Measurements from ENCODE around the gene NEK4. TPM values are rescaled to one million over a fixed set of nuclear protein-coding genes. Genes with fewer than 3 reads are reported as not detected.

NEK4 gene
- total RNA-seq, 1 donor = 28.2 TPM

DNA sequence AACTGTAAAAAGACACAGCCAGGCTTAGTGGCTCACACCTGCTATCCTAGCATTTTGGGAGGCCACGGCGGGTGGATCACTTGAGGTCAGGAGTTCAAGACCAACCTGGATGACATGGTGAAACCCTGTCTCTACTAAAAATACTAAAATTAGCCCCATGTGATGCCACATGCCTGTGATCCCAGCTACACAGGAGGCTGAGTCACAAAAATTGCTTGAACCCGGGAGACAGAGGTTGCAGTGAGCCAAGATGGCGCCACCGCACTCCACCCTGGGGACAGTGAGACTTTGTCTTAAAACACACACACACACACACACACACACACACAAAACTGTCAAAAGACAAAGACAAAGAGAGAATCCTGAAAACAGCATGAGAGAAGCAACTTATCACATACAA lies 46.8 kb downstream of the NEK4 start:
- no peak overlapping the region for H3K4me3 ChIP-seq (ENCODE audit: low read depth, low read length)
- DNase-seq (ENCODE audit: low read depth) = no peak
- TF ChIP-seq, protein P1, sequence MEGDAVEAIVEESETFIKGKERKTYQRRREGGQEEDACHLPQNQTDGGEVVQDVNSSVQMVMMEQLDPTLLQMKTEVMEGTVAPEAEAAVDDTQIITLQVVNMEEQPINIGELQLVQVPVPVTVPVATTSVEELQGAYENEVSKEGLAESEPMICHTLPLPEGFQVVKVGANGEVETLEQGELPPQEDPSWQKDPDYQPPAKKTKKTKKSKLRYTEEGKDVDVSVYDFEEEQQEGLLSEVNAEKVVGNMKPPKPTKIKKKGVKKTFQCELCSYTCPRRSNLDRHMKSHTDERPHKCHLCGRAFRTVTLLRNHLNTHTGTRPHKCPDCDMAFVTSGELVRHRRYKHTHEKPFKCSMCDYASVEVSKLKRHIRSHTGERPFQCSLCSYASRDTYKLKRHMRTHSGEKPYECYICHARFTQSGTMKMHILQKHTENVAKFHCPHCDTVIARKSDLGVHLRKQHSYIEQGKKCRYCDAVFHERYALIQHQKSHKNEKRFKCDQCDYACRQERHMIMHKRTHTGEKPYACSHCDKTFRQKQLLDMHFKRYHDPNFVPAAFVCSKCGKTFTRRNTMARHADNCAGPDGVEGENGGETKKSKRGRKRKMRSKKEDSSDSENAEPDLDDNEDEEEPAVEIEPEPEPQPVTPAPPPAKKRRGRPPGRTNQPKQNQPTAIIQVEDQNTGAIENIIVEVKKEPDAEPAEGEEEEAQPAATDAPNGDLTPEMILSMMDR (IDR thresholded peaks at IDR 0.05; ENCODE audit: insufficient read depth, low read length) = no peak

DNA sequence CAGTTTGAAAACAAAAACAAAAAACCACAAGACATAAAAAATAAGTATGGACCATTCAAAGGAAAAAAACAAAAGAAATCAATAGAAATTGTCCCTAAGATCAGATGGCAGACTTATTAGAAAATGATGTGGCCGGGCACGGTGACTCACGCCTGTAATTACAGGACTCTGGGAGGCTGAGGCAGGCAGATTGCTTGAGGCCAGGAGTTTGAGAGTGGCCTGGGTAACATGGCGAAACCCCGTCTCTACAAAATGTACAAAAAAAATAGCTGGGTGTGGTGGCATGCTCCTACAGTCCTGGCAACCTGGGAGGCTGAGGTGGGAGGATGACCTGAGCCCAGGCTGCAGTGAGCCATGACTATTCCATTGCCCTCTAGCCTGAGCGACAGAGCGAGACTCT lies 48.2 kb downstream of the NEK4 start:
- no peak overlapping the region for H3K4me3 ChIP-seq (ENCODE audit: low read depth, low read length)
- DNase-seq (ENCODE audit: low read depth) = no peak
- TF ChIP-seq, protein P1 (IDR thresholded peaks at IDR 0.05; ENCODE audit: insufficient read depth, low read length) = no peak

DNA sequence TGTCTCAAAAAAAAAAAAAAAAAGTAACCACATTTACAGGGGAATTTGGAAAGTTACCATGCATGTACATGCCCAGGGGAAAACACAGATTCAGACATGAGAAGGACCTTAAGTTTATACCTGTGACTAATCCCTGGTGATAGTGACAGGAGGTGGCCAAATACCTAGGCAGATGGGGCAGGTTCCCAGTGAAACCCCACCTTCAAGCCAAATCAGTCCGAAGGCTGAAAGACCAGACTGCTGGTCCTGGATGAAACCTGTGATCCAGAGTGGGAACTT lies 49.1 kb downstream of the NEK4 start:
- TF ChIP-seq, protein P1 (IDR thresholded peaks at IDR 0.05; ENCODE audit: insufficient read depth, low read length) = no peak
- no peak overlapping the region for H3K4me3 ChIP-seq (ENCODE audit: low read depth, low read length)
- DNase-seq (ENCODE audit: low read depth) = no peak

DNA sequence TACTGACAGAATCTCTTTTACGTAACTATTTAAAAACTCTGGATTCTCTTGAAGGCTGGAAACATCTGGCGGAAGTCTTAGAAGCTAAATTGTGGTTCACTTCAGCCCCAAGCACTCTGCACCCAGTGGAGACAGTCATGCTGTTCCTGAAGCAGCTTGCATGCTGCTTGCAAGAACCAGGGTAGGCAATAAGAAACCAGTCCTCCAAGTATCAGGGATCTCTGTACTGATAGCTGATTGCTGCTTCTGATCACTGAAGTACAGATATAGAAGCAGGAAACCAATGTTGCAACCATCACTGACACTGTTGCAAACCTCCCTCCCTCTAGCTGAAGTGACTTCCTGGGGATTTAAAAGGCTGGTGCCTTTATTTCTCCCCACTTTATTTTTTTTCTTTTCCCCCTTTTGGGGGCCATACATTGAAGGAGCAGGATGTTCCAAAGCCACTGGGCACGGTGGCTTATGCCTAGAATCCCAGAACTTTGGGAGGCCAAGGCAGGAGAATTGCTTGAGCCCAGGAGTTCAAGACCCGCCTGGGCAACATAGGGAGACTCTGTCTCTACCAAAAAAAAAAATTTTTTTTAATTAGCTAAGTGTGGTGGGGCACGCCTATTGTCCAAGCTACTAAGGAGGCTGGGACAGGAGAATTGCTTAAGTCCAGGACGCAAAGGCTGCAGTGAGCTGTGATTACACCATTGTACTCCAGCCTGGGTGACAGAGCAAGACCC lies 49.6 kb downstream of the NEK4 start:
- DNase-seq (ENCODE audit: low read depth) = no peak
- H3K4me3 ChIP-seq (ENCODE audit: low read depth, low read length) = no peak overlapping the region
- TF ChIP-seq, protein P1 (IDR thresholded peaks at IDR 0.05; ENCODE audit: insufficient read depth, low read length) = no peak

DNA sequence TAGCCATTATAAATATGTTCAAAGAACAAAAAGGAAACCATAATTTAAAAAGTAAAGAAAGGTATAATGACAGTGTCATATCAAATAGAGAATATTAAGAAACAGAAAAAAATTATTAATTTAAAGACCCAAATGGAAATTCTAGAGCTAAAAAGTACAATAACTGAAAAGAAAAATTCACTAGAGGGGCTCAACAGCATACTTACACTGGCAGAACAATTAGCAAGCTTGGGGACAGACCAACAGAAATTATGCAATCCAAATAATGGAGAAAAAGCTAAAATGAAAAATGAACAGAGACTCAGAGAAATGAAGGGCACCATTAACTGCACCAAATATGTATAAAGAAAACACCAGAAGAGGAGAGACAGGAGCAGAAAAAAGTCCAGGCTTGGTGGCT lies 51.1 kb downstream of the NEK4 start:
- DNase-seq (ENCODE audit: low read depth) = no peak
- no peak overlapping the region for H3K4me3 ChIP-seq (ENCODE audit: low read depth, low read length)
- TF ChIP-seq, protein P1 (IDR thresholded peaks at IDR 0.05; ENCODE audit: insufficient read depth, low read length) = no peak

DNA sequence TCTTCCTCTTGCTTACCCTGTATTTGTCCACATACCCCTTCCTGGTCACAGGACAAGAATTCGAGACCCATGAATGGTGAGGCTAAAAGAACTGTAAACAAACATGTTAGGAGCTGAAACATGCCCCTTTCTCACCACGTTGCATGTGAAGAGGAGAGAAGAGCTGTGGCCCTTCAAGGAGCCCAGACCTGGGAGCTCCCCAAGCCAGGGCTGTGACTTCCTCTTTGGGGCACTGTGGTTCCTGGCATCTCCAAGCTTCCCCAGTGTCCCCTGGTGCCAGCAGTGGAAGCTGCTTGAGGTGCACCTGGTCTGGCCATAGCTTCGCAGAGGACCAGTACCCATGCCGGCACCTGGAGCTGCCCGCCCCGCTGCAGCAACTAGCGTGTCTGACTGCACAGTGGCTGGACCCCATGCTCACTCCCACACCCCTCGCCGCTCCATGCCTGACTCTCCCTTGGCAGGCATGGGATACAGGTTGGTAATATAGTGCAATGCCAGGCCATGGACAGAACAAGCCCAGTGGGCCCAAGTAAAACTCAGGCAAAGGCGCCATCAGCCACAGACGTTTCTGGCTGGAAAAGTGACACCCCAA lies 54.9 kb downstream of the NEK4 start:
- H3K4me3 ChIP-seq (ENCODE audit: low read depth, low read length) = no peak overlapping the region
- no peak for DNase-seq (ENCODE audit: low read depth)
- TF ChIP-seq, protein P1 (IDR thresholded peaks at IDR 0.05; ENCODE audit: insufficient read depth, low read length) = no peak
